H1 (cell line): ENCODE measurements around the gene SP9. TPM values are rescaled to one million over a fixed set of nuclear protein-coding genes. Genes with fewer than 3 reads are reported as not detected.

ENCODE experiments used
- BACH1 ChIP-seq: IDR thresholded peaks from 2 replicates; pipeline ENCODE4 v1.6.1; 2012; ENCODE audit warnings: low read length, improper control_type of control experiment
- CEBPB ChIP-seq: IDR thresholded peaks from 2 replicates; pipeline ENCODE4 v1.6.1; 2012; ENCODE audit warnings: low read depth, low read length
- JUN ChIP-seq: IDR thresholded peaks from 2 replicates; pipeline ENCODE4 v1.6.1; 2011; ENCODE audit warnings: low read depth, mild to moderate bottlenecking, improper control_type of control experiment, low read length
- POU5F1 ChIP-seq: IDR thresholded peaks from 2 replicates; pipeline ENCODE4 v1.6.1; 2011; ENCODE audit warnings: low read depth, mild to moderate bottlenecking, low read length, moderate library complexity
- SUZ12 ChIP-seq: fragments of 200-600 bp; sonication (generic); IDR thresholded peaks from 2 replicates; pipeline ENCODE4 v1.6.1; 2012; ENCODE audit warnings: mild to moderate bottlenecking, inconsistent platforms, low read length, moderate library complexity, mixed read lengths
- polyA plus RNA-seq, 7 experiments: library from polyadenylated mRNA; depleted of rRNA in 3 of 7; stranded (reverse) in 5 of 7; unstranded in 2 of 7; fragments of >200 nt in 5 of 7; fragments of 200-250 nt in 2 of 7; gene quantifications; 1 replicate in 5 of 7; 2 replicates in 1 of 7; 4 replicates in 1 of 7; pipeline versions ENCODE4 v1.2.1 to v1.2.3, GENCODE V29; 2011 to 2013; ENCODE audit warnings: missing spikeins in 2 of 7, mixed read lengths in 2 of 7
- total RNA-seq: library from RNA; stranded (reverse); fragmentation: NEBNext Ultra II Directional; extraction: Animal tissue kit (Norgen Biotek cat#: 25700); gene quantifications from 2 replicates; pipeline ENCODE4 v1.2.1, GENCODE V29; 2021
- TF ChIP-seq, protein P1 (sequence below): fragments of 300-600 bp; sonication (generic); IDR thresholded peaks from 2 replicates; pipeline ENCODE4 v1.7.1; 2012; ENCODE audit warnings: low read length, moderate library complexity, mild to moderate bottlenecking, inconsistent platforms; ENCODE audit not compliant: insufficient replicate concordance
- TF ChIP-seq, protein P2 (sequence below): IDR thresholded peaks from 2 replicates; pipeline ENCODE4 v1.6.1; 2012; ENCODE audit warnings: low read length, inconsistent platforms

The SP9 gene
- total and polyA plus RNA-seq, 2 of the 8 experiments (the other 6 are each of a cell fraction or from before 2014, with no cell fraction given), result 0.03 to 0.11 TPM

DNA sequence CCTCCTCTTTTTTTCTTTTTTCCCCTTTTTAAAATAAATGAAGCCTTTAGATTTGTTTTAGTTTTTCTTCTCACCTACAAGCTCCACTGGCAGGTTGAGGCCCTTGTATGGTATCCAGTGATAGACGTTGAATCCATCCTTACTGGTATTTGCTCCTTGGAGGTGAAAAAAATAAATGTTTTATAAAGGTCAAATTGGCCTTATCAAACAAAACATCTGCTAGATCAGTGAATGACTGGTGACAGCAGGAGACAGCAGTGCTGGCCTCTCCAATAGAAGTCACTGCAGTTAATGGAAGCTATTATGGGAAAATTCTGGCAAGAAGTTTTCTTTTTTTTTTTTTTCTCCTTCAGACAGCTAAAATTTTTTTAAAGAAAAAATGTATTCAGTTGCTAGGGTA, 12.6 kb upstream of the SP9 start (continued):
- TF ChIP-seq, protein P1, sequence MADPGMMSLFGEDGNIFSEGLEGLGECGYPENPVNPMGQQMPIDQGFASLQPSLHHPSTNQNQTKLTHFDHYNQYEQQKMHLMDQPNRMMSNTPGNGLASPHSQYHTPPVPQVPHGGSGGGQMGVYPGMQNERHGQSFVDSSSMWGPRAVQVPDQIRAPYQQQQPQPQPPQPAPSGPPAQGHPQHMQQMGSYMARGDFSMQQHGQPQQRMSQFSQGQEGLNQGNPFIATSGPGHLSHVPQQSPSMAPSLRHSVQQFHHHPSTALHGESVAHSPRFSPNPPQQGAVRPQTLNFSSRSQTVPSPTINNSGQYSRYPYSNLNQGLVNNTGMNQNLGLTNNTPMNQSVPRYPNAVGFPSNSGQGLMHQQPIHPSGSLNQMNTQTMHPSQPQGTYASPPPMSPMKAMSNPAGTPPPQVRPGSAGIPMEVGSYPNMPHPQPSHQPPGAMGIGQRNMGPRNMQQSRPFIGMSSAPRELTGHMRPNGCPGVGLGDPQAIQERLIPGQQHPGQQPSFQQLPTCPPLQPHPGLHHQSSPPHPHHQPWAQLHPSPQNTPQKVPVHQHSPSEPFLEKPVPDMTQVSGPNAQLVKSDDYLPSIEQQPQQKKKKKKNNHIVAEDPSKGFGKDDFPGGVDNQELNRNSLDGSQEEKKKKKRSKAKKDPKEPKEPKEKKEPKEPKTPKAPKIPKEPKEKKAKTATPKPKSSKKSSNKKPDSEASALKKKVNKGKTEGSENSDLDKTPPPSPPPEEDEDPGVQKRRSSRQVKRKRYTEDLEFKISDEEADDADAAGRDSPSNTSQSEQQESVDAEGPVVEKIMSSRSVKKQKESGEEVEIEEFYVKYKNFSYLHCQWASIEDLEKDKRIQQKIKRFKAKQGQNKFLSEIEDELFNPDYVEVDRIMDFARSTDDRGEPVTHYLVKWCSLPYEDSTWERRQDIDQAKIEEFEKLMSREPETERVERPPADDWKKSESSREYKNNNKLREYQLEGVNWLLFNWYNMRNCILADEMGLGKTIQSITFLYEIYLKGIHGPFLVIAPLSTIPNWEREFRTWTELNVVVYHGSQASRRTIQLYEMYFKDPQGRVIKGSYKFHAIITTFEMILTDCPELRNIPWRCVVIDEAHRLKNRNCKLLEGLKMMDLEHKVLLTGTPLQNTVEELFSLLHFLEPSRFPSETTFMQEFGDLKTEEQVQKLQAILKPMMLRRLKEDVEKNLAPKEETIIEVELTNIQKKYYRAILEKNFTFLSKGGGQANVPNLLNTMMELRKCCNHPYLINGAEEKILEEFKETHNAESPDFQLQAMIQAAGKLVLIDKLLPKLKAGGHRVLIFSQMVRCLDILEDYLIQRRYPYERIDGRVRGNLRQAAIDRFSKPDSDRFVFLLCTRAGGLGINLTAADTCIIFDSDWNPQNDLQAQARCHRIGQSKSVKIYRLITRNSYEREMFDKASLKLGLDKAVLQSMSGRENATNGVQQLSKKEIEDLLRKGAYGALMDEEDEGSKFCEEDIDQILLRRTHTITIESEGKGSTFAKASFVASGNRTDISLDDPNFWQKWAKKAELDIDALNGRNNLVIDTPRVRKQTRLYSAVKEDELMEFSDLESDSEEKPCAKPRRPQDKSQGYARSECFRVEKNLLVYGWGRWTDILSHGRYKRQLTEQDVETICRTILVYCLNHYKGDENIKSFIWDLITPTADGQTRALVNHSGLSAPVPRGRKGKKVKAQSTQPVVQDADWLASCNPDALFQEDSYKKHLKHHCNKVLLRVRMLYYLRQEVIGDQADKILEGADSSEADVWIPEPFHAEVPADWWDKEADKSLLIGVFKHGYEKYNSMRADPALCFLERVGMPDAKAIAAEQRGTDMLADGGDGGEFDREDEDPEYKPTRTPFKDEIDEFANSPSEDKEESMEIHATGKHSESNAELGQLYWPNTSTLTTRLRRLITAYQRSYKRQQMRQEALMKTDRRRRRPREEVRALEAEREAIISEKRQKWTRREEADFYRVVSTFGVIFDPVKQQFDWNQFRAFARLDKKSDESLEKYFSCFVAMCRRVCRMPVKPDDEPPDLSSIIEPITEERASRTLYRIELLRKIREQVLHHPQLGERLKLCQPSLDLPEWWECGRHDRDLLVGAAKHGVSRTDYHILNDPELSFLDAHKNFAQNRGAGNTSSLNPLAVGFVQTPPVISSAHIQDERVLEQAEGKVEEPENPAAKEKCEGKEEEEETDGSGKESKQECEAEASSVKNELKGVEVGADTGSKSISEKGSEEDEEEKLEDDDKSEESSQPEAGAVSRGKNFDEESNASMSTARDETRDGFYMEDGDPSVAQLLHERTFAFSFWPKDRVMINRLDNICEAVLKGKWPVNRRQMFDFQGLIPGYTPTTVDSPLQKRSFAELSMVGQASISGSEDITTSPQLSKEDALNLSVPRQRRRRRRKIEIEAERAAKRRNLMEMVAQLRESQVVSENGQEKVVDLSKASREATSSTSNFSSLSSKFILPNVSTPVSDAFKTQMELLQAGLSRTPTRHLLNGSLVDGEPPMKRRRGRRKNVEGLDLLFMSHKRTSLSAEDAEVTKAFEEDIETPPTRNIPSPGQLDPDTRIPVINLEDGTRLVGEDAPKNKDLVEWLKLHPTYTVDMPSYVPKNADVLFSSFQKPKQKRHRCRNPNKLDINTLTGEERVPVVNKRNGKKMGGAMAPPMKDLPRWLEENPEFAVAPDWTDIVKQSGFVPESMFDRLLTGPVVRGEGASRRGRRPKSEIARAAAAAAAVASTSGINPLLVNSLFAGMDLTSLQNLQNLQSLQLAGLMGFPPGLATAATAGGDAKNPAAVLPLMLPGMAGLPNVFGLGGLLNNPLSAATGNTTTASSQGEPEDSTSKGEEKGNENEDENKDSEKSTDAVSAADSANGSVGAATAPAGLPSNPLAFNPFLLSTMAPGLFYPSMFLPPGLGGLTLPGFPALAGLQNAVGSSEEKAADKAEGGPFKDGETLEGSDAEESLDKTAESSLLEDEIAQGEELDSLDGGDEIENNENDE, result no peak
- TF ChIP-seq, protein P2, sequence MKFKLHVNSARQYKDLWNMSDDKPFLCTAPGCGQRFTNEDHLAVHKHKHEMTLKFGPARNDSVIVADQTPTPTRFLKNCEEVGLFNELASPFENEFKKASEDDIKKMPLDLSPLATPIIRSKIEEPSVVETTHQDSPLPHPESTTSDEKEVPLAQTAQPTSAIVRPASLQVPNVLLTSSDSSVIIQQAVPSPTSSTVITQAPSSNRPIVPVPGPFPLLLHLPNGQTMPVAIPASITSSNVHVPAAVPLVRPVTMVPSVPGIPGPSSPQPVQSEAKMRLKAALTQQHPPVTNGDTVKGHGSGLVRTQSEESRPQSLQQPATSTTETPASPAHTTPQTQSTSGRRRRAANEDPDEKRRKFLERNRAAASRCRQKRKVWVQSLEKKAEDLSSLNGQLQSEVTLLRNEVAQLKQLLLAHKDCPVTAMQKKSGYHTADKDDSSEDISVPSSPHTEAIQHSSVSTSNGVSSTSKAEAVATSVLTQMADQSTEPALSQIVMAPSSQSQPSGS, result no peak
- TF ChIP-seq JUN, result no peak
- no peak for TF ChIP-seq BACH1
- no peak for TF ChIP-seq SUZ12
- TF ChIP-seq POU5F1, result no peak
- TF ChIP-seq CEBPB, result no peak
